ENCODE measurements around the gene PRMT1. TPM values are rescaled to one million over a fixed set of nuclear protein-coding genes. Genes with fewer than 3 reads are reported as not detected.
A peak's percentile ranks its signal among the peaks of the same experiment; 100 is the strongest.

Gene PRMT1
- total and polyA plus RNA-seq, 4 donors = 122 to 254 (median 127) TPM

GRCh38 chr19:49696865-49697264 lies 19.8 kb downstream of the PRMT1 start:
- no peak for ATAC-seq (ENCODE audit: insufficient read depth, low FRiP score)

GRCh38 chr19:49699364-49699763 lies 22.3 kb downstream of the PRMT1 start:
- ATAC-seq (ENCODE audit: insufficient read depth, low FRiP score) (no peak), DNase-seq (no peak)
- TF ChIP-seq CTCF (IDR thresholded peaks at IDR 0.05; ENCODE audit: control extremely low read depth, extremely low read depth) = no peak
- 87 to 91% methylated on average over 5 of the region's 5 CpGs for whole genome bisulfite sequencing, 2 donors
- Histone ChIP-seq H3K4me3 (no peak overlapping the region), H3K4me1 (ENCODE audit: control insufficient read depth in 5 of 5, insufficient read depth in 5 of 5, low read length in 5 of 5) (no peaks in the 10 kb centered on the region), H3K36me3 (ENCODE audit: control insufficient read depth in 4 of 4, insufficient read depth in 4 of 4, low read length in 4 of 4) (peaks cover 0 to 3% (median 0%) of the 10 kb centered on the region in 4 donors), H3K27ac (ENCODE audit: low read depth in 1 of 2, low read length in 1 of 2) (no peak overlapping the region), H3K27me3 (ENCODE audit: control insufficient read depth in 3 of 3, insufficient read depth in 3 of 3, low read length in 2 of 3) (no peaks in the 10 kb centered on the region), H3K9ac (ENCODE audit: insufficient read depth in 1 of 2, low read length in 2 of 2) (no peak overlapping the region), H3K9me3 (ENCODE audit: control insufficient read depth in 4 of 4, insufficient read depth in 3 of 4, low read length in 3 of 4) (no peaks in the 10 kb centered on the region)

More at GRCh38 chr19:49696865-49697264, 19.8 kb downstream of the PRMT1 start:
- H3K27ac ChIP-seq (ENCODE audit: low read depth in 1 of 2, low read length in 1 of 2) = no peak overlapping the region
- H3K36me3 ChIP-seq (ENCODE audit: control insufficient read depth in 4 of 4, insufficient read depth in 4 of 4, low read length in 4 of 4) = peaks cover 0 to 3% (median 0%) of the 10 kb centered on the region in 4 donors
- H3K9me3 ChIP-seq (ENCODE audit: control insufficient read depth in 4 of 4, insufficient read depth in 3 of 4, low read length in 3 of 4) = no peaks in the 10 kb centered on the region
- H3K27me3 ChIP-seq (ENCODE audit: control insufficient read depth in 3 of 3, insufficient read depth in 3 of 3, low read length in 2 of 3) = no peaks in the 10 kb centered on the region
- no peaks in the 10 kb centered on the region for H3K4me1 ChIP-seq (ENCODE audit: control insufficient read depth in 5 of 5, insufficient read depth in 5 of 5, low read length in 5 of 5)
- no peak overlapping the region for H3K9ac ChIP-seq (ENCODE audit: insufficient read depth in 1 of 2, low read length in 2 of 2)
- DNase-seq = no peak
- TF ChIP-seq CTCF (IDR thresholded peaks at IDR 0.05; ENCODE audit: control extremely low read depth, extremely low read depth) = no peak
- no peak overlapping the region for H3K4me3 ChIP-seq
- 87 to 96% methylated on average over 7 of the region's 7 CpGs for WGBS, 2 donors

GRCh38 chr19:49700563-49700962 lies 23.5 kb downstream of the PRMT1 start:
- WGBS, 2 donors = 68 to 84% methylated on average over 10 to 11 of the region's 11 CpGs
- Histone ChIP-seq H3K4me3 (no peak overlapping the region), H3K4me1 (ENCODE audit: control insufficient read depth in 5 of 5, insufficient read depth in 5 of 5, low read length in 5 of 5) (no peaks in the 10 kb centered on the region), H3K36me3 (ENCODE audit: control insufficient read depth in 4 of 4, insufficient read depth in 4 of 4, low read length in 4 of 4) (peaks cover 0 to 5% (median 2%) of the 10 kb centered on the region in 4 donors), H3K27ac (ENCODE audit: low read depth in 1 of 2, low read length in 1 of 2) (no peak overlapping the region), H3K9me3 (ENCODE audit: control insufficient read depth in 4 of 4, insufficient read depth in 3 of 4, low read length in 3 of 4) (no peaks in the 10 kb centered on the region), H3K9ac (ENCODE audit: insufficient read depth in 1 of 2, low read length in 2 of 2) (no peak overlapping the region), H3K27me3 (ENCODE audit: control insufficient read depth in 3 of 3, insufficient read depth in 3 of 3, low read length in 2 of 3) (no peaks in the 10 kb centered on the region)
- DNase-seq (no peak), ATAC-seq (ENCODE audit: insufficient read depth, low FRiP score) (no peak)
- no peak for TF ChIP-seq CTCF (IDR thresholded peaks at IDR 0.05; ENCODE audit: control extremely low read depth, extremely low read depth)

- ATAC-seq (ENCODE audit: insufficient read depth, low FRiP score) = no peak
- Histone ChIP-seq H3K27me3 (ENCODE audit: control insufficient read depth in 3 of 3, insufficient read depth in 3 of 3, low read length in 2 of 3) (no peaks in the 10 kb centered on the region), H3K9me3 (ENCODE audit: control insufficient read depth in 4 of 4, insufficient read depth in 3 of 4, low read length in 3 of 4) (no peaks in the 10 kb centered on the region), H3K27ac (ENCODE audit: low read depth in 1 of 2, low read length in 1 of 2) (no peak overlapping the region), H3K4me3 (no peak overlapping the region), H3K36me3 (ENCODE audit: control insufficient read depth in 4 of 4, insufficient read depth in 4 of 4, low read length in 4 of 4) (peaks cover 0 to 5% (median 2%) of the 10 kb centered on the region in 4 donors), H3K9ac (ENCODE audit: insufficient read depth in 1 of 2, low read length in 2 of 2) (no peak overlapping the region), H3K4me1 (ENCODE audit: control insufficient read depth in 5 of 5, insufficient read depth in 5 of 5, low read length in 5 of 5) (no peaks in the 10 kb centered on the region)
- WGBS, 2 donors = 58 to 69% methylated on average over 37 to 40 of the region's 40 CpGs
- peak in 1 of 3 donors; percentile 12 for DNase-seq
- no peak for TF ChIP-seq CTCF (IDR thresholded peaks at IDR 0.05; ENCODE audit: control extremely low read depth, extremely low read depth)
These were observed 24.3 kb downstream of the PRMT1 start for GRCh38 chr19:49701271-49701786.
